ENCODE results near the gene OR2H1. TPM values are rescaled to one million over a fixed set of nuclear protein-coding genes. Genes with fewer than 3 reads are reported as not detected.

Gene OR2H1
- total RNA-seq, 2 experiments from 2014 or later = not detected

DNA sequence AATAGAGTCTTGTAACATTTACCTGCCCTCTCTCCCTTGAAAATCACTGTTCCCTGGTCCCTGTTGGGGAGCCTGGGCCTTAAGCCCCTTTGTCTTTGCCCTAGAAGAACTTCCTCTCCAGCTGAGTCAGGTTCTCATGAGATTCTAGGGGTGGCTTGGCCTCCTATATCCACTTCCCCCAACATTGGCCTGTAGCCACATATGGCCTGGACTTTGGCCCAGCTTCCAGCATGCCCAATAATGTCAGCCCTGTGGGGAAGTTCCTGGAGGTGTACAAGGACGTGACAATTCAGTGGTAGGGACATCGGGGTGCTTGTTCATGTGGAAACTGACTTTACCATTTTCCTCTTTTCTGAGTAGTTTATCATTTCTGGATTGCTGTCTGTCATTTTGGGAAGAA lies 48.0 kb downstream of the OR2H1 start:
- Histone ChIP-seq H3K36me3 (ENCODE audit: insufficient read depth, low read length) (no peaks in the 10 kb centered on the region), H3K27ac (ENCODE audit: low read depth in 1 of 2, low read length in 2 of 2) (no peak overlapping the region), H3K9me3 (ENCODE audit: control insufficient read depth in 1 of 2, insufficient read depth in 1 of 2, low read length in 2 of 2) (peaks cover 0 to 2% of the 10 kb centered on the region in 2 experiments), H3K4me3 (ENCODE audit: low read length) (no peak overlapping the region), H3K4me1 (ENCODE audit: insufficient read depth, low read length) (no peaks in the 10 kb centered on the region), H3K27me3 (ENCODE audit: control insufficient read depth in 1 of 2, insufficient read depth in 2 of 2, low read length in 2 of 2) (peaks cover 11 to 17% of the 10 kb centered on the region in 2 experiments)
- Mint-ChIP-seq H3K27me3 (peaks cover 46% of the 10 kb centered on the region), H3K4me1 (ENCODE audit: low read depth) (no peaks in the 10 kb centered on the region), H3K36me3 (ENCODE audit: low read depth) (no peaks in the 10 kb centered on the region), H3K27ac (no peak overlapping the region), H3K4me3 (no peak overlapping the region), H3K9me3 (no peaks in the 10 kb centered on the region)
- TF ChIP-seq, protein P1, sequence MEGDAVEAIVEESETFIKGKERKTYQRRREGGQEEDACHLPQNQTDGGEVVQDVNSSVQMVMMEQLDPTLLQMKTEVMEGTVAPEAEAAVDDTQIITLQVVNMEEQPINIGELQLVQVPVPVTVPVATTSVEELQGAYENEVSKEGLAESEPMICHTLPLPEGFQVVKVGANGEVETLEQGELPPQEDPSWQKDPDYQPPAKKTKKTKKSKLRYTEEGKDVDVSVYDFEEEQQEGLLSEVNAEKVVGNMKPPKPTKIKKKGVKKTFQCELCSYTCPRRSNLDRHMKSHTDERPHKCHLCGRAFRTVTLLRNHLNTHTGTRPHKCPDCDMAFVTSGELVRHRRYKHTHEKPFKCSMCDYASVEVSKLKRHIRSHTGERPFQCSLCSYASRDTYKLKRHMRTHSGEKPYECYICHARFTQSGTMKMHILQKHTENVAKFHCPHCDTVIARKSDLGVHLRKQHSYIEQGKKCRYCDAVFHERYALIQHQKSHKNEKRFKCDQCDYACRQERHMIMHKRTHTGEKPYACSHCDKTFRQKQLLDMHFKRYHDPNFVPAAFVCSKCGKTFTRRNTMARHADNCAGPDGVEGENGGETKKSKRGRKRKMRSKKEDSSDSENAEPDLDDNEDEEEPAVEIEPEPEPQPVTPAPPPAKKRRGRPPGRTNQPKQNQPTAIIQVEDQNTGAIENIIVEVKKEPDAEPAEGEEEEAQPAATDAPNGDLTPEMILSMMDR (IDR thresholded peaks at IDR 0.05) = no peak
- ChIA-PET CTCF (no interaction called here), POLR2A (no interaction called here)
- no peak for ATAC-seq (ENCODE audit: poor library complexity)
- DNase-seq = no peak
- intact Hi-C loops (cut with DNase I, micrococcal nuclease) = no loop called here

DNA sequence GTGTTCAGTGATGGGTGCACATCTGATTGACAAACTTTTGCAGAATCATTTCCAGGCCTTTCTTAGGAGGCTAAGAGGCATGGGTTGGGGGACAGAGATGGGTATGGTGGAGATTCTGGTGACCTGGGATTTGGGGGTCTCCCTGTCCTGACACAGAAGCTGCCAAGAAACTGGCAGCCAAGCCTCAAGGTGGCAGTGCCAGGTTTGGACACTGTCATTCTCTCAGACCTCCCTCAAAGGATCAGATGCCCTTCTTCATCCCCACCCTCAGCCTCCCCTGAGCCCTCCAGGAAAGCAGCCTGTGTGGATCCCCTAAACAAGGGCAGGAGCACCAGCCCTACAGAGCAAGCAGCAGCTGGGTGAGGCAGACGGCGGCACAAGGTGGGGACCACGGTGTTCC lies 48.9 kb downstream of the OR2H1 start:
- H3K4me3 Mint-ChIP-seq = no peak overlapping the region
- Histone ChIP-seq H3K36me3 (ENCODE audit: insufficient read depth, low read length) (no peaks in the 10 kb centered on the region), H3K4me1 (ENCODE audit: insufficient read depth, low read length) (no peaks in the 10 kb centered on the region), H3K27ac (ENCODE audit: low read depth in 1 of 2, low read length in 2 of 2) (no peak overlapping the region), H3K4me3 (ENCODE audit: low read length) (no peak overlapping the region), H3K9me3 (ENCODE audit: control insufficient read depth in 1 of 2, insufficient read depth in 1 of 2, low read length in 2 of 2) (no peaks in the 10 kb centered on the region), H3K27me3 (ENCODE audit: control insufficient read depth in 1 of 2, insufficient read depth in 2 of 2, low read length in 2 of 2) (peaks cover 3 to 8% of the 10 kb centered on the region in 2 experiments)
- TF ChIP-seq, protein P1 (IDR thresholded peaks at IDR 0.05) = no peak
- POLR2A ChIA-PET = no interaction called here
- H3K4me1 Mint-ChIP-seq (ENCODE audit: low read depth) = no peaks in the 10 kb centered on the region
- no peak for ATAC-seq (ENCODE audit: poor library complexity)
- intact Hi-C loops (cut with DNase I, micrococcal nuclease) = no loop called here
- no peak overlapping the region for H3K27ac Mint-ChIP-seq
- no peaks in the 10 kb centered on the region for H3K36me3 Mint-ChIP-seq (ENCODE audit: low read depth)
- H3K27me3 Mint-ChIP-seq = peaks cover 42% of the 10 kb centered on the region
- DNase-seq = no peak
- CTCF ChIA-PET = no interaction called here
- H3K9me3 Mint-ChIP-seq = no peaks in the 10 kb centered on the region

DNA sequence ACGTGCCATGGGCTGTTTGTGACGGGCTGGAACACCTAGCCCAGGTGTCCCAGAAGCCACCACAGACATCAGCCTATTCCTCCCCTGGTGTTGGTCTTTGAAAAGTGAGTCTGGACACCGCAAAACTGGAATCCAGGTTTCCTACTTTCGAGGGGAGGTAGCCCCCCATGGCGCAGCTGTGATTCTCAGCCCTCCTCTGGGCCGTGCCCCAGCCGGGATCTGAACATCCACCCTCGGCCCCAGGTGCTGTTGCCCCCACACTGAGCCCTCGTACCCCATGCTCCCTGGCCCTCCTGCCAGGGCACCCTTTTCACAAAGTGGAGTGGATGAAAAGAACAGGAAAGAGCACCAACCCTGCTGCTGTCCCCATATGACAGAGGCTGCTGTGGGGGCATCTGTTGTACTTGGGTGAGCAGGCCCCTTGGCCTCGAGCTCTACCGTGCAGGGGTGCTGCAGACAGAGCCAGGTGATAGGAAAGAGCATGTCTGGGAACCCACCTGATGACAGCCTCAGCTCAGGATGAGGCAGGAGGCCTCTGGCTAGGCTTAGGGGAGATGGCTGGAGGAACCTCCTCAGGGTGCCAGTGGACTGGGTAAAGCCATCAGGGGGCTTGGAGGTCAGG lies 49.6 kb downstream of the OR2H1 start:
- no peaks in the 10 kb centered on the region for H3K9me3 ChIP-seq (ENCODE audit: control insufficient read depth in 1 of 2, insufficient read depth in 1 of 2, low read length in 2 of 2)
- ChIA-PET CTCF (no interaction called here), POLR2A (no interaction called here)
- no peaks in the 10 kb centered on the region for H3K36me3 ChIP-seq (ENCODE audit: insufficient read depth, low read length)
- H3K4me3 ChIP-seq (ENCODE audit: low read length) = no peak overlapping the region
- Mint-ChIP-seq H3K4me1 (ENCODE audit: low read depth) (no peaks in the 10 kb centered on the region), H3K9me3 (no peaks in the 10 kb centered on the region), H3K4me3 (no peak overlapping the region), H3K36me3 (ENCODE audit: low read depth) (no peaks in the 10 kb centered on the region), H3K27ac (no peak overlapping the region), H3K27me3 (peaks cover 38% of the 10 kb centered on the region)
- DNase-seq (no peak), ATAC-seq (ENCODE audit: poor library complexity) (no peak)
- peaks cover under 1 to 2% of the 10 kb centered on the region in 2 experiments for H3K27me3 ChIP-seq (ENCODE audit: control insufficient read depth in 1 of 2, insufficient read depth in 2 of 2, low read length in 2 of 2)
- no peaks in the 10 kb centered on the region for H3K4me1 ChIP-seq (ENCODE audit: insufficient read depth, low read length)
- no peak overlapping the region for H3K27ac ChIP-seq (ENCODE audit: low read depth in 1 of 2, low read length in 2 of 2)
- TF ChIP-seq, protein P1 (IDR thresholded peaks at IDR 0.05) = no peak
- intact Hi-C loops (cut with DNase I, micrococcal nuclease) = no loop called here

Measured in CD4-positive, alpha-beta T cell (primary cell).